GM10847 (cell line): ENCODE measurements around the gene ZP2.
A peak's percentile ranks its signal among the peaks of the same experiment; 100 is the strongest.

ENCODE experiments used
- POLR2A ChIP-seq: IDR thresholded peaks from 2 replicates; pipeline ENCODE4 v1.6.1; 2011; ENCODE audit not compliant: insufficient read length; ENCODE audit errors: extremely low read depth

Gene ZP2

DNA sequence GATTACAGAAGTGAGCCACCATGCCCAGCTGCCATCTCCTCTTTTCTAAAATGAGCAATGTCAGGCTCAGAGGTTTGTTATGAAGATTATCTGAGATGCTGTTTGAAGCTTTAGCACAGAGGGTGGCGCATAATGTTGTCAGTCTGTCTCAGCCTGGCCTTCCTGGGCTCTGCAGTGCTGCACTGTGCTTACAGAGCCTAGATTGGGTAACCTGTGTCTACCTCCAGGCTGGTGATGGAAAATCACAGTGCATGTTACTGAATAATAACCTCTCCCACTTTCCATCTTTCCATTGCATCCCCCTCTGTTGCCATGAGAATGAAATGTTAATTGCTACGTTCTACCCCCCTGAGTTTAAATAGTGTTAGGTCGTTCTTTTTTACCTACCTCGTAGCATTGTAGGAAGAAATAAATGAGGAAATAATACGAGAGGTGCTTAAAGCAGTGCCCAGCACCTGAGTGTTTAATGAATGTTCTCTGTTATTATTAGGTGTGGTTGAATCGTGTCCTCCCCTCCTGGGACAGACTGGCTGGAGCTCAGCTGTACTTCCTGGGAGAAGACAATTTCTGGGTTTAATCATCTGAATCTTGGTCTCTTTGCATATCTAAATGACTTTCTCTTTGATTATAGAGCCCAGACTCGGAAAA is 46.7 kb downstream of the ZP2 start:
- TF ChIP-seq POLR2A: no peak

DNA sequence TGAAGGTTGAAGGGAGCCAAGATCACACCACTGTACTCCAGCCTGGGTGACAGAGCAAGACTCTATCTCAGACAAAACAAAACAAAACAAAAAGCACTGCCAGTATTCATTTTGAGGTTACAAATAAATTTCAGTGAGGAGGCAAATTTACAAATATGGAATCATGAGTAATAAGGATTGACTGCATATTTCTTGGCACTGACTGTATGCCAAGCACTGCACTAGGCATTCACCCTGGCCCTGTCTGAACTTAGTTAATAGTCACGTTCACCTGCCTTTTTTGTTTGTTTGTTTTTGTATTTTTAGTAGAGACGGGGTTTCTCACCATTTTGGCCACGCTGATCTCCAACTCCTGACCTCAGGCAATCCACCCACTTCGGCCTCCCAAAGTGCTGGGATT is 47.8 kb downstream of the ZP2 start:
- no peak for TF ChIP-seq POLR2A

DNA sequence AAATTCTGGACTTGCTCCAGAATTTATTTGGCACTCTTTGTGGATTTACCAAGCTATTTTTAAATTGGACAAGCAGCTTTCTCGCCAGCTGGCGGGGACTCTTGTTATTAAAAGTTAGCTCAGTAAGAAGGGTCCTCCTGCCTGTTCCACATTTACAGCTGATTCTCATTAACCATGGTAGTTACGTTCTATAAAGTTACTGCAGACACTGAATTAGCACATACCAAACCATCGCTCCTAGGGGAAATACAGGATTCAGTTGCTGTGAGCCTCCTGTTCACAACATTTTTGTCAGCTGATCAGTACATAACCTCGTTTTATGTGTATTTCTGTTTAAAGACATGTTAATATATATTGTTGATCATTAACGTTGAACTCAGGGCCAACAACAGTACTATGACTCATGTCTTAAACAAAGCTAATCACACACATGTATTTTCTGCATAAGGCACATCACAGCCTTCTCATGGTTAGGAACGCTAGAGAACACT is 48.7 kb downstream of the ZP2 start:
- TF ChIP-seq POLR2A: no peak

DNA sequence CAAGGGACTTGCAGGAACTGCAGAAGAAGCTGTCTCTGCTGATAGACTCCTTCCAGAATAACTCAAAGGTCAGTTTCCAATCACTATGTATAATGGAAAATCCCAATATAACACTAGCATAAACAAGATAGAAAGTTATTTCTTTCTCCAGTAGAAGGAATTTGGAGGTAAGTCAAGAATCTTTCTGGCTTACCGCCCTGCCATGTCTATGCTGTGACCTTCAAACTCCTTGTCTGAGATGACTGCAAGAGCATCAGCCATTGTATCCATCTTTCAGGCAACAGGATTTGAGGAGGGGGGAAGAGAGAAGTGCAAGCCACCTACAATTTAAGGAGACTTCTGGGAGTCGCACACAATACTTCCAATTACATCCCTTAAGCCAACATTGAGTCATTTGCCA is 50.2 kb downstream of the ZP2 start:
- TF ChIP-seq POLR2A: no peak

DNA sequence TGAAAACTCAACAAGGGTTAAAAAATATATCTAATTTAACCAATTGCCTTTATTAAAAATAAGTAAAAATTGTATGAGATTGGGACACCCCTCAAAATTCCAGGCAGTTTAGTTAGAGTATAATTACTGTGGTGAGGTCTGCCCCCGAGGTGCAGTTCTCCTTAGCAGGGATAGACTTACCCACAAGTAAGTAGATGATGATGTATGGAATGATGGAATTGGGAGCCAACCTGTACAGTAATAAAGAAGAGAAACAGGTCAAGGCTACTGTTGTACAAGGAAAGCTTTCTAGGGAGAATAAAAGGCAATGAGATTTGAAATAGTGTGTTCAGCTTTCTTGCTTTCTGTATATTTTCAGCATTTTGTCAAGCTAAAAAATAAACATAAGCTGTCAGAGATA is 51.1 kb downstream of the ZP2 start:
- no peak for TF ChIP-seq POLR2A

DNA sequence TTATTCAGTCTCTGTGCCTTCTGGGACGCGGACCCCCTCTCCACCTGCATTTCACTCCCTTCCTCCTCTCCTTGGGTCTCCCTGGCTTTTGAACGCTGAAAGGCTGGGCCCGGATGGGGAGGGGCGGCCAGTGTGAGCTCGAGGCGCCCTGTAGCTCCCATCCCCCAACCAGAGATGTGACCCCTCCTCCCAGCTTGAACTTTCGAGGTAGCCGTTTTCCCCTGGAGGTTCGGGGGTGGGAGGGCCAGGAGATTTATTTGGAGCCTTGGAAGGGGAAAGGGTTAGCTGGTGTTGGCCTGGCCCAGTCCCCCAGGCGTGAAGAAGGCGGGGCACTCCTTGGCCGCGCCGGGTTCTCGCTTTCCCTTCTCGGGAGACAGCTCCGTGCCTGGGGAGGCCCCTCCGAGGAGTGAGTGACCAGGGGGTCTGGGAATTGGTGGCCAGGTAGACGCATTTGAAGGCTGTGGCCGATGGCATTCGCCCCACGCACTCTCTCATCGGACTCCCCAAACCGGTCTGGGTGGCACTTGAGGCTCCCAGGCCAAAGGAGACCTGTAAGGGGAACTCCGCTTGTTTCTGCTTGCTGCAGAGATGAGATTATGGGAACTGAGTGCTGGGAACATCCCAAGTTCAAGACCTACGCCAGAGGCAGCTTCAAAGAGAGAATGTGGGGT is 52.0 kb downstream of the ZP2 start:
- no peak for TF ChIP-seq POLR2A

DNA sequence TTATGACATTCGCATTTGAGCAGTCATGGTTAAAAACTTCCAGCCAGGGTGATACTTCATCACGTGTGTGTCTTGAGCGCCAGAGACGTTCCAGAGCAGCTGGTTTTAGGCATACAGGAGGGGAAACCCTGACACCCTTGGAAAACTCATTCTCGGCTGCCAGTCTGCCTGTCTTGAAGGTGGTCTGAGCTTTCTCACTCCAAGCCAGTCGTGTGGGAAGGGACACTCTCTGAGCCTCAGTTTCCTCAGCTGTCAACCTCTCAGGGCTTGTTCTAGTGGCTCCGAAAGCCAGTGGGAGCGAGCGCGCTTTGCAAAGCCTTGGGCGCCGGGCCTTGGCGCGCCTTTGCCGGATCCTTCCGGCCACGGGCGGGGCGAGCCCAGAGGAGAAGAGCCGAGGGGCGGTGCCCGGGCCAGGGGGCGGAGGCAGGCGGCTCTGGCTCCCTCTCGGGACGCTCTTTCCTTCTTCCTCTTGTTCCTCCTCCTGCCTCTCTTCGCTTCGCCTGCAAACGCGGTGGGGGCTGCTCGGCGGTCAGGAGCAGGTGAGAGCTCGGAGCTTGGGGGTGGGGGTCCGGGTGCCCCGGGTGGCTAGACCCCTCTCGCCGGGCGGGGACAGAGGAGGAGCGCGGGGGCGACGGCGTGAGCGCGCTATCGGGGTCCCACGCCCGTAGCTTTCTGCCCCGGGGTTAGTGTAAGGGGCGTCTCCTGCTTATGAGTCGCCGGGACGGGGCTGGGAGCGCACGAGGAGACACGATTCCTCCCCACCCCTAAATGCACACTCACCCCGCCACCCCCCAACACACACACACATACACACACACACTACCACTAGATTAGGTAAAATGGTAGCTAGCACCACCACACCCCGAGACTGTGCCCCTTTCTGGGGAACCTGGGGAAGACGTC is 52.9 kb downstream of the ZP2 start, which contains the start of gene LDAF1:
Gene LDAF1, plus strand, starts transcription at position 467 of the 903 bp plus-strand sequence. CDS start 2,509 bp downstream, outside the sequence.
- peak; percentile 36 for TF ChIP-seq POLR2A

DNA sequence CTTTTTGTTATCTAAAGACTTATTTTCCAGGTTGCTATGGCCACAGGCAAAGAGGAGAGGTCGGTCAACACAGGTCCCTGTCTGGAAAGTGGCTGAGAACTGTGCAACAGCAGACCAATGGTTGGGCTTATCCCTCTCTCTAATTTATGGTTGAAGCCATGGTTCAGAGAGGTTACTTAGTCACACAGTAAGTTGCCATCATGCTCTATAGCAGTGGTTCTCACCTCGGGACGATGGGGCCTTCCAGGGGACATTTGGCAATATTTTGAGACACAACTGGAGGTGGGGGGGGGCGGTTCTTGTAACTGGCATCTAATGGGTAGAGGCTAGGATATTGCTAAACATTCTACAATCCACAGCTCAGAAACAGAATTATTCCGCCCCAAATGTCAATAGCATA is 53.7 kb downstream of the ZP2 start:
- no peak for TF ChIP-seq POLR2A

DNA sequence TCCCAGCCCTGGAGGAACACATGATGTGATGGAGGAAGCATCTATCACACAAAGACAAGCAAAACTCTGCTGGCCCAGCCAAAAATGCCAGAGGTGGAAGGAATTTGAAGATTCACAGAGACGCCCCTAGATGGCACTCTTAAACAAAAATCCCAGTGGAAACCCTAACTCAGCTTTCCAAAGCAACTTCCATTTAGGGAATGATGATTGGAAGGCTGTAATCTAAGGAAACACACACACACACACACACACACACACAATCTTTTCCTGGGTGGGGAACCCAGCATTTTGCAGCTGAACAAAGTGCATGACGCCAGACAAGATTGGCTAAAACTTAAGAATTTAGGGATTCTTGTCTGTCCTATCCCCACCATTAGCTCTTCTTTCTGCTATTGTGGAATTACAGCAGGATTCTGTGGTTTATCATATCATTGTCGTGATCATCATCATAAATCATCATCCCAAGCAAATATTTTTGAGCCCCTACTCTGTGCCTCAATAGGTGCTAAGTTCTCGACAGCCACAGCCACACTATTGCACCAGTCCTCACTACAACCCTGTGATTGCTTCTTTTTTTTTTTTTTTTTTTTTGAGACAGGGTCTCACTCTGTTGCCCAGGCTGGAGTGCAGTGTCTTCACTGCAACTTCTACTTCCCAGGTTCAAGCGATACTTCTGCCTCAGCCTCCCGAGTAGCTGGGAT is 54.5 kb downstream of the ZP2 start:
- TF ChIP-seq POLR2A: no peak

DNA sequence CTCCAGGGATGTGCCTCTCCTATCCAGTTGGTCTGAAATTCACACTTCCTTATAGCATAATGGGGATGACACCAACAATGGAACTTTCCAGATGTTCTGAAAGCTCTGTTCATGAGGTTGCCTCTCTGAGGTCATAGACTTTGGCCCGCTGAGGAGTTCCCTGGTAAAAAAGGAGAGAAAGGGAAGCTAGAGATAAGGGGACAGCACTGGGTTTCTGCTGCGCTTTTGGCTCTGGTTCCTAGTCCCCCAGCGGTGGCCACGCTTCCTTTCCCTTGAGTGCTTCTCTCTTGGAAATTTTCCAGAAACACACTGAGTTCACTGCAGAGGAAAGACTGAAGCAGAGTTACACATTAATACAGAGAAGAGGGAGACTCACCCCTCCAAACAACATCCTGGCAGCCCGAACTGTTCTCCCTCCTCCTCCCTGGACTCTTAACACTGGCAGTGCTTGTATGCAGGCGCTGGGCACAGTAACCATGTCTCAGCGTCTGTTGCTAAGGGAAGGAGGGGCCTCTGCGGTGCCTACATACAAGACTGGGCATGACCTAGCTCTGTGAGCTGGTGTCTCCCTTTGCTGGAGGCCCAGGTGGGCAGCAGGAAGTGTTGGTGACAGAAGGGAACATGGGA is 60.9 kb downstream of the ZP2 start, which contains the start of gene DNAH3:
Gene DNAH3, minus strand, starts transcription at position 472 of the 627 bp plus-strand sequence. CDS start 527 bp downstream, outside the sequence.
- no peak for TF ChIP-seq POLR2A
